Immature natural killer cell (primary cell): ENCODE measurements around the gene RIC3. TPM values are rescaled to one million over a fixed set of nuclear protein-coding genes. Genes with fewer than 3 reads are reported as not detected.

ENCODE experiments used
- DNase-seq, 3 donors: peaks; one replicate each; pipeline ENCODE4 v3.0.0; 2022; ENCODE audit warnings: mixed read lengths in 1 of 3
- H3K27ac Mint-ChIP-seq, 6 donors: one replicate each; pipeline ENCODE4 v1.8.0; 2020; ENCODE audit warnings: mixed read lengths in 6 of 6, mild to moderate bottlenecking in 5 of 6, inconsistent platforms in 4 of 6, moderate library complexity in 3 of 6
- H3K27me3 Mint-ChIP-seq, 3 donors: one replicate each; pipeline ENCODE4 v1.8.0; 2020 to 2021; ENCODE audit warnings: low read depth in 3 of 3, mild to moderate bottlenecking in 3 of 3, mixed read lengths in 3 of 3, moderate library complexity in 3 of 3, inconsistent platforms in 1 of 3
- H3K36me3 Mint-ChIP-seq, 3 donors: one replicate each; pipeline ENCODE4 v1.8.0; 2020; ENCODE audit warnings: mixed read lengths in 3 of 3, inconsistent platforms in 2 of 3, mild to moderate bottlenecking in 2 of 3
- H3K4me1 Mint-ChIP-seq, 2 donors: one replicate each; pipeline ENCODE4 v1.8.0; 2020; ENCODE audit warnings: inconsistent platforms in 2 of 2, mild to moderate bottlenecking in 2 of 2, mixed read lengths in 2 of 2, moderate library complexity in 1 of 2
- H3K4me3 Mint-ChIP-seq, 5 donors: one replicate each; pipeline ENCODE4 v1.8.0; 2020; ENCODE audit warnings: mild to moderate bottlenecking in 5 of 5, mixed read lengths in 5 of 5, inconsistent platforms in 3 of 5, moderate library complexity in 3 of 5
- H3K9me3 Mint-ChIP-seq, 6 donors: one replicate each; pipeline ENCODE4 v1.8.0; 2020; ENCODE audit warnings: mild to moderate bottlenecking in 6 of 6, mixed read lengths in 6 of 6, inconsistent platforms in 4 of 6, moderate library complexity in 3 of 6
- polyA plus RNA-seq, 3 donors: library from polyadenylated mRNA; unstranded; fragments of 300-500 nt; fragmentation: Illumina TruSeq; gene quantifications; one replicate each; pipeline ENCODE4 v1.2.3, GENCODE V29; 2021

The RIC3 gene
- polyA plus RNA-seq, 3 donors from 2014 or later: 0.44 TPM; not detected in 2

DNA sequence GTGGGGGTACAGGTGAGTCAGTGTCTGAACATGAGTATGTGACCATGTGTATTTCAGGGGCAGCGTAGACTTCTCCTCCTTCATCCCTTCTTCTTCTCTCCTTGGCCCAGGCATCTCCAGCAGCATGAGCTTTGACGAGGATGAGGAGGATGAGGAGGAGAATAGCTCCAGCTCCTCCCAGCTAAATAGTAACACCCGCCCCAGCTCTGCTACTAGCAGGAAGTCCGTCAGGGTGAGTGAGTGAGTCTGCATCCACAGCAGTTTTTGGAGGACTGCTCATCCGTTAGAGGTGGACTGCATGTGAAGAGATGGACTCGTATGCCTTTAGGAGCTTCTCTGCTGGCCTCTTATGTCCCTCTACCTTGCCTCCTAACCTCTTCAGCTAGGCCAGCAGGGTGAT lies 72.2 kb downstream of the RIC3 start:
- Mint-ChIP-seq H3K4me3 (no peak overlapping the region), H3K27ac (no peak overlapping the region), H3K9me3 (no peaks in the 10 kb centered on the region), H3K27me3 (peaks cover 0 to 4% (median 2%) of the 10 kb centered on the region in 3 donors), H3K4me1 (no peaks in the 10 kb centered on the region), H3K36me3 (no peaks in the 10 kb centered on the region)
- no peak for DNase-seq

DNA sequence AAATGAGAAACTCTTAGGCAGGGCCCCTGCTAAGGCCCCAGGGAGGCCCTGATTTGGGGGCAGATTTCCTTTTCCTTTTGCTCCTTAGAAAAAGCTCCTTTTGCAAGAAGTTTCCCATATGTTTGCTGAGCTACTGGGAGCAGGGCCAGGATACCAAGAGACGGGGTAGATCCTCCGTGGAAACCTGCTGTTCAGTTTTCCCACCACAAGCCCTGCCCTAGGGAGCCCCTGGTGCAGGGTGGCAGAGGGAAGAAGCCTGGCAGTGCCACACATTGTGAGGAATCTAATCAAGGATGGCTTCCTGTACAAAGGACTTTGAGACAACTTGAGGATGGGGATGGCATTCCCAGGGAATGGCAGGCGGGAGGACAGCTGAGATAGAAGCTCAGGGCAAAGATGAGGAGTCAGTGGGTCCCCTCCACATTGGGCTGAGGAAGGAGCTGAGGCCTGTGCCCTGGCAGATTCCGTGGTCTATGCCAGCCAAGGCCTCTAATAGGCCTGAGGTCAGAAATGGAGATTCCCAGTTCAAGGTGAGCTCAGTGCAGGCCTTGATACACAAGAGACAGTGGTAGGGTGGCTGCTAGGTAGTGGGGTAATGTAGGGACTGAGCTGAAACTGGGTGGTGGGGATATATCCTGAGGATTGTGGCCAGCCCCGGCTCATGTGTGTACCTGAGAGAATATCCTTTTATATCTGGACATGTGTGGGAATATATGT lies 72.9 kb downstream of the RIC3 start:
- peaks cover 0 to 4% (median 0%) of the 10 kb centered on the region in 3 donors for H3K27me3 Mint-ChIP-seq
- no peak for DNase-seq
- H3K4me3 Mint-ChIP-seq: no peak overlapping the region
- no peak overlapping the region for H3K27ac Mint-ChIP-seq
- H3K9me3 Mint-ChIP-seq: no peaks in the 10 kb centered on the region
- no peaks in the 10 kb centered on the region for H3K36me3 Mint-ChIP-seq
- H3K4me1 Mint-ChIP-seq: no peaks in the 10 kb centered on the region

DNA sequence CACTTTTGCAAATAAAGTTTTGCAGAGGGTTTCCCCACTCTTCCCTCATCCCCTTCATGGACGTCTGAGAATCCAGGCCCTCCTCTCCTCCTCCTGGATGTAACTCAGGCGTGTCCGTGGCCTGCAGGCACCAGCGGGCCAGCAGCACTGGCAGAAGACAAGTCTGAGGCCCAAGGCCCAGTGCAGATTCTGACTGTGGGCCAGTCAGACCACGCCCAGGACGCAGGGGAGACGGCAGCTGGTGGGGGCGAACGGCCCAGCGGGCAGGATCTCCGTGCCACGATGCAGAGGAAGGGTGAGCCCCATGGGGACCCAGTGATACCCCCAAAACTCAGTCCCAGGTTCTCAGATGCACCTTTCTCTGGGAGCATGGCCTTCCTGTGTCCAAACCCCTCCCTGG lies 73.5 kb downstream of the RIC3 start:
- Mint-ChIP-seq H3K27ac (no peak overlapping the region), H3K9me3 (no peaks in the 10 kb centered on the region), H3K36me3 (no peaks in the 10 kb centered on the region), H3K27me3 (peaks cover 0 to under 1% (median 0%) of the 10 kb centered on the region in 3 donors), H3K4me3 (no peak overlapping the region), H3K4me1 (no peaks in the 10 kb centered on the region)
- no peak for DNase-seq

DNA sequence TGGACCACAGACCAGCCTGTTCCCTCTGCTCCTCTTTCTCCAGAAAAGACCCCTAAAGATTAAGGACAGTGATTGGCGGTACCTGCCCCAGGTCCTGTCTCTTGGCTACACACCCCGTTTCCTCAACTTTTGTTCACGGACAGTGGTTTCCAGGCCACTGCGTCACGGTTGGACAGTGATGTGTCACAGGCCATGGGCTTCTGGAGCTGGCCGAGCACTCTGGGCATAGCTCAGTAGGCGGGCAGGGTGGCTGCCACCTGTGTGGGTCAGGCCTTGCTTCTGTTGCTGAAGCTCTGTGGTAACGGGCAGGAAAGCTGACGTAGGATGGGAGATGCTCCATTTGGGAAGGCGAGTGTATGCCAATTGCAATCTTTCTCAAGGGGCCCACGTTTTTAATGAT lies 74.2 kb downstream of the RIC3 start:
- Mint-ChIP-seq H3K36me3 (no peaks in the 10 kb centered on the region), H3K9me3 (no peaks in the 10 kb centered on the region), H3K27ac (no peak overlapping the region), H3K4me3 (no peak overlapping the region), H3K27me3 (no peaks in the 10 kb centered on the region), H3K4me1 (no peaks in the 10 kb centered on the region)
- DNase-seq: no peak

DNA sequence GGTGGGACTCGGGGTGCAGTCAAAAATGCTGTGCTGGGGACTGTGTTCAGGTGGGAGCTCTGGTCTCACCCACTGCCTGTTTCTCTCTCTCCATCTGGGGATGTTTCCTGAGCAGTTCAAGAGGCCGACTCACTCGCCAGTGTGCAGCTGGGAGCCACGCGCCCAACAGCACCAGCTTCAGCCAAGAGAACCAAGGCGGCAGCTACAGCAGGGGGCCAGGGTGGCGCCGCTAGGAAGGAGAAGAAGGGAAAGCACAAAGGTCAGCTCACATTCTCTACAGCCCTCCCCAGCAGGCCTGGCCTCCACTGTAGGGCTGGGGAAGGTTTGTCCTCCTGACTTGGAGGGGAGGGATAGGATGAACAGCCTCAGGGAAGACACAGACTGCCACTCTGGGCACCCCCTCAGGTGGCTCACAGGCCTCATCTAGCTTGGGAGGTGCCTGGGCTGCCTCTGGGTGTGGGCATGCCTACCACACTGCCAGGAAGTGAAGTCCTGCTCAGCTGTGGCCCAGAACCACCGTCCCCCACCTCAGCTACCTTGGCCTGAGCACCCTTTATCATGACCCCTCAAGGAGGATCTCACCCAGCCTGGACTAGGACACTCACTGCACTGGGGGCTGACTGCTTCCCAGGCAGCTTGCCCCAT lies 74.8 kb downstream of the RIC3 start:
- H3K9me3 Mint-ChIP-seq: no peaks in the 10 kb centered on the region
- no peak for DNase-seq
- H3K36me3 Mint-ChIP-seq: no peaks in the 10 kb centered on the region
- no peaks in the 10 kb centered on the region for H3K4me1 Mint-ChIP-seq
- H3K27me3 Mint-ChIP-seq: no peaks in the 10 kb centered on the region
- no peak overlapping the region for H3K27ac Mint-ChIP-seq
- no peak overlapping the region for H3K4me3 Mint-ChIP-seq

DNA sequence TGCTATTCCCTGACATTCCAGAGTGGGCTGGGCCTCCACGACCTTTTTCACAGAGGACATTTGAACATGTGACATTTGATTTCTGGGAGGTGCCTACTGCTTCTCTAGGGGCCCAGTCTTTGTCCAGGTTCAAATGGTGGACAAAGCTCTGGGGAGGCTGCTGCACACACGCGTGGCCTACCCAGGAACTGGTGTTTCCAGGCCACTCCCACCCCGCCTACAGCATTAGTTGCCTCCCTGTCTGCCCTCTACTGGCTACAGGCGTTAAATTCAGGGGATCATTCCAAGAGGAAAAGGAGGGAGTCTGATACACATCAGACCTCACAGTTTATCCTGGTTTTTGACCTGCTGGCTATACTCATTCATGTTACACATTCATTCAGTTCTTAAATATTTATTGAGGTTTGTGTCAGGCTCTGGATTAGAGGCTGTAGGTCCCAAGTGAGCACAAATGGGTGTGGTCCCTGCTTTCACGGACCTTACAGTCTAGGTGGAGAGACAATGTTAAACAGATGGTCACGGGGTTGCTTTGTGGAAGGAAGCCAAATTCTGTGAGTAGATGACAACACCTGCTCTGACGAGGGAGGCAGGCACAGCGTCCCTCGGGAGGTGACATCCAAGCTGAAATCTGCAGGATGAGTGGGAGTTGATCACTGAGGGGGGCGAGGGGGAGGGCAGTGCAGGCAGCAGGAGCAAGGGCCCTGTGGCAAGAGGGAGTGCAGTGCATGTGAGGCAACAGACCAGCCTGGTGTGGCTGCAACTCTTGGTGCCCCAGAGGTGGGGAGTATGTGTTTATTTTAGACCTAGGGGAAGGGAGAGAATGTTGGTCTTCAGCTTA lies 76.0 kb downstream of the RIC3 start:
- Mint-ChIP-seq H3K27ac (no peak overlapping the region), H3K9me3 (no peaks in the 10 kb centered on the region), H3K36me3 (no peaks in the 10 kb centered on the region), H3K4me1 (no peaks in the 10 kb centered on the region), H3K27me3 (no peaks in the 10 kb centered on the region), H3K4me3 (no peak overlapping the region)
- DNase-seq: no peak

DNA sequence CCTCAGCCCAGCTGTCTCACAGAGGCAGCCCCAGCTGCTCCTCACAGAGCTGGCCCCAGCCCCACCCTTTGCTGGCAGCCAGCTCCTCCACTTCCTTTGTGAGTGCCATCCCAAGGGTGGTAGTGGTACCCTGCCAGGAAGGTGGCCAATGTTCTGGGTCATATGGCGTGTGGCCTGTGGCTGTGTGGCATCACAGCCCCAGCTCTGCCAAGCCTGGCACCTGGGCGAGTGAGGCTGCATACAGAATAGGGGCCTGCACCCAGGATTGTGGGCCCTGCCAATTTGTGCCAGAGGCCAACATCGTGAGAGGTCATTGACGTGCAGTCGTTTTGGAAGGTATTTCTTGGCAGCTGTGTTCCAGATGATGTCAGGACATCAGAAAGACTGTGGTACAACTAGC lies 77.1 kb downstream of the RIC3 start:
- Mint-ChIP-seq H3K27me3 (no peaks in the 10 kb centered on the region), H3K36me3 (no peaks in the 10 kb centered on the region), H3K9me3 (no peaks in the 10 kb centered on the region), H3K27ac (no peak overlapping the region), H3K4me1 (no peaks in the 10 kb centered on the region), H3K4me3 (no peak overlapping the region)
- DNase-seq: no peak

DNA sequence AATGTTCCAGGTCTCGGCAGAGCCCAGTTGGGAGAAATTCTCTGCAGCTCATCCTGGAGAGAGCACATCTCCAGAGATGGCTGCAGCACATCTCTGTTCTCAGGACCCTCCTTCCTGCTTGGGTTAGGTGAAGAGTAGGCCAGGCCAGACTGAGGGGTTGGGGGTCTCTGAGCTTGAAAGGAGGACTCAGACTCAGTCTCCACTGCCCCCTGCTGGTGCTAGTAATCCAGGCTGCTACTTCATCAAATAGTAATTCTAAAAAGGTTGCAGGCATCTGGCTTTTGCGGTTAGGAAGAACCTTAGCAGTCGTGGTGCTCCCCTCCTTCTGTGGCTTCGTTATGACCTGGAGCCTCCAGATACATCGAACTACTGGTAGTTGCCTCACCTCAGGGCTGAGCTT lies 78.1 kb downstream of the RIC3 start:
- Mint-ChIP-seq H3K27ac (peak overlapping the region in 1 of 6 donors; percentile 17), H3K4me3 (no peak overlapping the region), H3K9me3 (no peaks in the 10 kb centered on the region), H3K27me3 (no peaks in the 10 kb centered on the region), H3K4me1 (no peaks in the 10 kb centered on the region), H3K36me3 (no peaks in the 10 kb centered on the region)
- DNase-seq: no peak

DNA sequence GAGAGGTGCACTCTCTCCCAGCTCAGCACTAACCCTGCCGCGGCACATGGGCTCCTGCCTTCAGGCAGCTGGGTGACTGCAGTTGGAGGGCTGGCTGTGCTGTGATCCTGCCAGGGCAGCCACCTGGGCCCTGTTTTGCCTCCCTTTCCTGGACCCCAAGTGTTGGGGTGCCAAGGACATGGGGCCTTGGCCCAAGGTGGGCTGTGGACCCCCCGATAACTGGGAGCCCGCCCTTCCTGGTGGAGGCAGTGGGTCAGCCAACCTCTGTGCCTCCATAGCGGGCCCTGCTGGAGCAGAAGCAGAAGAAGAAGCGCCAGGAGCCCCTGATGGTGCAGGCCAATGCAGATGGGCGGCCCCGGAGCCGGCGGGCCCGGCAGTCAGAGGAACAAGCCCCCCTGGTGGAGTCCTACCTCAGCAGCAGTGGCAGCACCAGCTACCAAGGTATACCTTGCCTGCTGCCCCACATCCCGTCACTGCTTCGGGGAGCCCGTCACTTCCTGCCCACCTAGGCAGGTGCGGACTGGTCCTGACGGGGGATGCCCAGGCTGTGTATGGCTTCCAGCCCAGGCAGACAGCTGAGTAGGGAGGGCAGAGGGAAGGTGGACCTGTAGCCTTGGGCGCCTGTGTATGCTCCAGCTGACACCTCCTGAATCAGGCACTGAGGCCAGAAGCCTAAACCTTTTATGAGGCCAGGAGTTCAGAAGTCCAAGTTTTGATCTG lies 78.9 kb downstream of the RIC3 start:
- Mint-ChIP-seq H3K9me3 (no peaks in the 10 kb centered on the region), H3K27me3 (no peaks in the 10 kb centered on the region), H3K4me1 (no peaks in the 10 kb centered on the region), H3K4me3 (no peak overlapping the region), H3K27ac (no peak overlapping the region), H3K36me3 (no peaks in the 10 kb centered on the region)
- DNase-seq: no peak

DNA sequence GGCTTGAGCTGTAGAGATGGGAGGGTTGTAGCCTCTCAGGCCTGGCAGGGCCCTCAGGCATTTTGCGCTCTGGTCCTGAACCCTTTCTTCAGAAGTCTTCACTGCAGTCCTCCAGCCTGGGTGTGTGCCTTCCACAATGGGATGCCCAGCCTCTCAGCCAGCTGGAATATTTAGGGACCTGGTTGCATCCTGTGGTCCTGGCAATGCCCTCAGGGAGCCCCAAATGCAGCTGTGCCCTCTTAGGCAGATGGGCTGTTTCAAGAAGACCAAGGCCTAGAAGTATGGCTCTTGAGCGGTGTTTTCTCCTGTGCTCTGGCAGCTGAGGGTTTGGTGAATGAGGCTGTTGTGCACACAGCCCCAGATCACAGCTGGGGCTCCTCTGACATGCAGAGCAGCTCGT lies 81.1 kb downstream of the RIC3 start:
- Mint-ChIP-seq H3K27me3 (no peaks in the 10 kb centered on the region), H3K4me3 (no peak overlapping the region), H3K36me3 (no peaks in the 10 kb centered on the region), H3K4me1 (no peaks in the 10 kb centered on the region), H3K9me3 (no peaks in the 10 kb centered on the region), H3K27ac (no peak overlapping the region)
- no peak for DNase-seq

DNA sequence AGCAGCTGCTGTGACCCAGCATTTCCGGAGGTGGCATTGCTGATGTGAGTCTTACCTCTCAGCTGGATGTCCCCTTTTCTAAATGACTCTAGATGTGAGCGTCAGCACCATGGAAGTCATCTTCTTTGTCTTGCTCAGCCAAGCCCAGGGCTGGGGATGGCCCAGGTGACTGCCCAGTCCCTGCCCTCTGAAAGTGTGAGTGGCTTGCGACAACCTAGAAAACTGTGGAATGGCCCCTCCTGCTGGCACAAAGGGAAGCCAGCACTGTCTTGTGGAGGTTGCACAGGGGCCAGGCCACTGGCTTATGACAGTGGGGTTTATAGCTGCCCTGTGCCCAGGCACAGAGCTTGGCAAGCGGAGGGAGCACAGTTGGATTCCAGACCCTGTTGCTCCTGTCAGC lies 81.6 kb downstream of the RIC3 start:
- H3K27me3 Mint-ChIP-seq: no peaks in the 10 kb centered on the region
- H3K27ac Mint-ChIP-seq: no peak overlapping the region

DNA sequence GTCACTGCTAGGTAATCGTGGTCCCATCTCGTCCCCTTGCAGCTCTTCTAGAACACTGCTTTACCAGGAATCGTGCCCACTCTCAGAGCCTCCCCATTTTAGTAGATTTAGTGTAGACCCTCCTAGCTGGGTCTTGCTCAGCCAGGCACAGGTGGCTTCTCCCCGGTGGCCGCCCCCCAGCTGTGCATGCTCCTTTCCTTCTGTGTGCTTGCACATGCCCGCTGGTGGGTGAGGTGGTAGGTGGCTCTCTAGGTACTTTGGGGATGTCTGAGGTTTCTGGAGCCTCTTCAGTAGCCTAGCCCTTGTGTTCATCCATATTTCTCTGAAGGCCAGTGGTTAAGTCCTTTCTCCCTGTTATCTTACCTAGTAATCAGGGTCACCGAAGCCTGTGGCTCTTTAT lies 82.3 kb downstream of the RIC3 start:
- DNase-seq: no peak
- H3K27me3 Mint-ChIP-seq: no peaks in the 10 kb centered on the region
- no peaks in the 10 kb centered on the region for H3K36me3 Mint-ChIP-seq

More for the DNA sequence above, 81.6 kb downstream of the RIC3 start:
- Mint-ChIP-seq H3K4me1 (no peaks in the 10 kb centered on the region), H3K9me3 (no peaks in the 10 kb centered on the region), H3K36me3 (no peaks in the 10 kb centered on the region), H3K4me3 (no peak overlapping the region)
- DNase-seq: no peak

DNA sequence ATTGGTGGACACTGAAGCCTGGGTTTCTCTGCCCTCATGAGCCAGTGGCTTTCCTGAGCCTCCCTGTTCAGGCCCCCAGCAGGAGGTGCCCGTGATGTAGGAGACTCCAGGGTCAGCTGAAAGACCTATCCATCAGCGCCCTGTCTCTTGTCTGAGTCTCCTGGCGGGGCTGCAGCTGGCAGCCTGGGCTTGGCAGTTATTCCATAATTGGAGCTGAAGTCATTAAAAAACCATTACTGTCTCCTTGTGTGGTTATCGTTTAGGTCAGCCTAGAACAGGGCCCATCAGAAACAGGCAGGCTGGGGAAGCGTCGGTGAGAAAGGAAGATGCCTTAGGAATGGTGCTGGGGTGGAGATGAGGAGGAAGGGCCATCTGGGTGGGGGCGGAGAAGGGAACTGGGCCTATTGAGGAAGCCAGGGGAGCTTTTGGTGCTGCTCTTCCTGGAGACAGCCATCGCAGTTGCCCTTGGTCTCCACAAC lies 82.8 kb downstream of the RIC3 start:
- H3K4me3 Mint-ChIP-seq: no peak overlapping the region
- H3K9me3 Mint-ChIP-seq: no peaks in the 10 kb centered on the region
- no peak for DNase-seq
- no peaks in the 10 kb centered on the region for H3K36me3 Mint-ChIP-seq
- no peak overlapping the region for H3K27ac Mint-ChIP-seq
- peaks cover 5 to 6% of the 10 kb centered on the region in 2 donors for H3K4me1 Mint-ChIP-seq
- H3K27me3 Mint-ChIP-seq: no peaks in the 10 kb centered on the region

More for the DNA sequence above, 82.3 kb downstream of the RIC3 start:
- no peaks in the 10 kb centered on the region for H3K9me3 Mint-ChIP-seq
- no peak overlapping the region for H3K27ac Mint-ChIP-seq
- H3K4me3 Mint-ChIP-seq: no peak overlapping the region
- H3K4me1 Mint-ChIP-seq: peaks cover 5% of the 10 kb centered on the region in 2 donors
